ENCODE data around the gene UTP14C. TPM values are rescaled to one million over a fixed set of nuclear protein-coding genes. Genes with fewer than 3 reads are reported as not detected.

Gene UTP14C
- total RNA-seq, 1 donor from 2014 or later, result 29.1 TPM

- TF ChIP-seq CTCF (IDR thresholded peaks at IDR 0.05) (no peak), EZH2phosphoT487 (IDR thresholded peaks at IDR 0.05) (no peak), EZH2 (IDR thresholded peaks at IDR 0.05) (no peak)
- Histone ChIP-seq H3K9me3 (ENCODE audit: low read depth) (no peaks in the 10 kb centered on the region), H3K4me1 (peaks cover 34% of the 10 kb centered on the region), H4K20me1 (ENCODE audit: low read depth) (peaks cover 15% of the 10 kb centered on the region), H3K27me3 (no peaks in the 10 kb centered on the region), H3K4me3 (no peak overlapping the region), H3K9ac (no peak overlapping the region), H3K36me3 (no peaks in the 10 kb centered on the region), H2AFZ (replicated peaks) (no peak overlapping the region), H3F3A (ENCODE audit: low read depth) (no peaks in the 10 kb centered on the region), H3K27ac (no peak overlapping the region), H3K79me2 (ENCODE audit: low read depth) (no peaks in the 10 kb centered on the region), H3K4me2 (no peak overlapping the region)
- DNase-seq (ENCODE audit: low spot score), result no peak
- H3K36me3 Mint-ChIP-seq, result no peaks in the 10 kb centered on the region
- no peak overlapping the region for H3K4me3 Mint-ChIP-seq
- H3K4me1 Mint-ChIP-seq, result peaks cover 50% of the 10 kb centered on the region
- no peak overlapping the region for H3K27ac Mint-ChIP-seq
- H3K9me3 Mint-ChIP-seq, result no peaks in the 10 kb centered on the region
- H3K27me3 Mint-ChIP-seq (ENCODE audit: insufficient read depth, low read depth), result peaks cover 2% of the 10 kb centered on the region
Observed at GRCh38 chr13:51997186-51997585, 27.3 kb upstream of the UTP14C start.

- H3K27ac Mint-ChIP-seq, result peak overlapping the region; percentile 73
Observed at GRCh38 chr13:51997641-51998330, 26.7 kb upstream of the UTP14C start.

GRCh38 chr13:51998723-51999509, 25.6 kb upstream of the UTP14C start:
- H3K27ac ChIP-seq, result no peak overlapping the region
- no peaks in the 10 kb centered on the region for H3K27me3 Mint-ChIP-seq (ENCODE audit: insufficient read depth, low read depth)
- H2AFZ ChIP-seq (replicated peaks), result no peak overlapping the region
- no peaks in the 10 kb centered on the region for H3F3A ChIP-seq (ENCODE audit: low read depth)
- no peak overlapping the region for H3K4me3 Mint-ChIP-seq
- H3K27ac Mint-ChIP-seq, result no peak overlapping the region
- H3K79me2 ChIP-seq (ENCODE audit: low read depth), result no peaks in the 10 kb centered on the region
- no peak overlapping the region for H3K4me3 ChIP-seq
- H3K36me3 ChIP-seq, result no peaks in the 10 kb centered on the region
- no peak for DNase-seq (ENCODE audit: low spot score)
- peaks cover 50% of the 10 kb centered on the region for H3K4me1 Mint-ChIP-seq
- no peaks in the 10 kb centered on the region for H3K9me3 ChIP-seq (ENCODE audit: low read depth)
- no peaks in the 10 kb centered on the region for H3K27me3 ChIP-seq
- no peak overlapping the region for H3K9ac ChIP-seq
- H3K4me2 ChIP-seq, result peak overlapping the region; percentile 56
- peaks cover 34% of the 10 kb centered on the region for H3K4me1 ChIP-seq
- H3K9me3 Mint-ChIP-seq, result no peaks in the 10 kb centered on the region
- no peaks in the 10 kb centered on the region for H3K36me3 Mint-ChIP-seq
- peaks cover 15% of the 10 kb centered on the region for H4K20me1 ChIP-seq (ENCODE audit: low read depth)
- TF ChIP-seq CTCF (IDR thresholded peaks at IDR 0.05), result no peak
- TF ChIP-seq EZH2 (IDR thresholded peaks at IDR 0.05), result no peak
- no peak for TF ChIP-seq EZH2phosphoT487 (IDR thresholded peaks at IDR 0.05)

More at GRCh38 chr13:51997641-51998330, 26.7 kb upstream of the UTP14C start:
- Histone ChIP-seq H3K4me2 (peak overlapping the region; percentile 56), H3K4me1 (peaks cover 34% of the 10 kb centered on the region), H3K9ac (no peak overlapping the region), H3K9me3 (ENCODE audit: low read depth) (no peaks in the 10 kb centered on the region), H3F3A (ENCODE audit: low read depth) (no peaks in the 10 kb centered on the region), H3K27me3 (no peaks in the 10 kb centered on the region), H4K20me1 (ENCODE audit: low read depth) (peaks cover 15% of the 10 kb centered on the region), H3K36me3 (no peaks in the 10 kb centered on the region), H3K4me3 (no peak overlapping the region), H3K27ac (no peak overlapping the region), H3K79me2 (ENCODE audit: low read depth) (no peaks in the 10 kb centered on the region), H2AFZ (replicated peaks) (no peak overlapping the region)
- H3K4me1 Mint-ChIP-seq, result peaks cover 50% of the 10 kb centered on the region
- H3K36me3 Mint-ChIP-seq, result no peaks in the 10 kb centered on the region
- H3K27me3 Mint-ChIP-seq (ENCODE audit: insufficient read depth, low read depth), result peaks cover 2% of the 10 kb centered on the region
- no peaks in the 10 kb centered on the region for H3K9me3 Mint-ChIP-seq
- peak overlapping the region; percentile 11 for H3K4me3 Mint-ChIP-seq
- no peak for TF ChIP-seq EZH2 (IDR thresholded peaks at IDR 0.05)
- no peak for TF ChIP-seq EZH2phosphoT487 (IDR thresholded peaks at IDR 0.05)
- no peak for TF ChIP-seq CTCF (IDR thresholded peaks at IDR 0.05)
- DNase-seq (ENCODE audit: low spot score), result peak; percentile 56
